OCI-LY1 (cell line): Measurements from ENCODE around the gene NOG.

ENCODE experiments used
- H2AFZ ChIP-seq: fragments of 200-600 bp; sonication (generic), shearing (Covaris generic); 2 replicates; pipeline ENCODE4 v1.6.0; 2014; ENCODE audit warnings: antibody characterized with exemption, mild to moderate bottlenecking, low read length
- H3F3A ChIP-seq: fragments of 200-600 bp; sonication (generic), shearing (Covaris generic); 2 replicates; pipeline ENCODE4 v1.6.0; 2014; ENCODE audit warnings: mild to moderate bottlenecking, antibody characterized with exemption, low read length, moderate library complexity; ENCODE audit not compliant: insufficient read depth
- H3K27ac ChIP-seq: fragments of 200-600 bp; sonication (generic); 2 replicates; pipeline ENCODE4 v1.5.1; 2014; ENCODE audit warnings: low read length, mixed run types, mild to moderate bottlenecking, low read depth; ENCODE audit not compliant: poor library complexity, severe bottlenecking
- H3K27me3 ChIP-seq: fragments of 200-600 bp; sonication (generic); 2 replicates; pipeline ENCODE4 v1.6.0; 2014; ENCODE audit warnings: antibody characterized with exemption, mild to moderate bottlenecking, low read length, moderate library complexity; ENCODE audit not compliant: insufficient read depth
- H3K36me3 ChIP-seq: fragments of 200-600 bp; sonication (generic); 2 replicates; pipeline ENCODE4 v1.6.1; 2014; ENCODE audit warnings: mild to moderate bottlenecking, antibody characterized with exemption, low read length, moderate library complexity, mixed read lengths; ENCODE audit not compliant: insufficient read depth
- H3K4me1 ChIP-seq: fragments of 200-600 bp; sonication (generic); 2 replicates; pipeline ENCODE4 v1.5.1; 2014; ENCODE audit warnings: mild to moderate bottlenecking, low read length, moderate library complexity; ENCODE audit not compliant: insufficient read depth, severe bottlenecking
- H3K4me2 ChIP-seq: fragments of 200-600 bp; sonication (generic), shearing (Covaris generic); 2 replicates; pipeline ENCODE4 v1.6.1; 2014; ENCODE audit warnings: low read length
- H3K4me3 ChIP-seq: fragments of 200-600 bp; sonication (generic); 2 replicates; pipeline ENCODE4 v1.5.1; 2014; ENCODE audit warnings: low read length, low read depth, mild to moderate bottlenecking, mixed read lengths; ENCODE audit not compliant: poor library complexity, severe bottlenecking
- H3K79me2 ChIP-seq: fragments of 200-600 bp; shearing (Covaris generic); 2 replicates; pipeline ENCODE4 v1.6.1; 2016; ENCODE audit warnings: mixed run types, low read length, mixed read lengths; ENCODE audit not compliant: insufficient read depth
- H3K9ac ChIP-seq: fragments of 200-600 bp; sonication (generic), shearing (Covaris generic); 2 replicates; pipeline ENCODE4 v1.6.1; 2014; ENCODE audit warnings: mild to moderate bottlenecking, low read length, mixed read lengths
- H3K9me2 ChIP-seq: fragments of 200-600 bp; sonication (generic), shearing (Covaris generic); 2 replicates; pipeline ENCODE4 v1.6.1; 2014; ENCODE audit warnings: low read depth, mild to moderate bottlenecking, low read length, mixed read lengths
- H3K9me3 ChIP-seq: fragments of 200-600 bp; shearing (Covaris generic); 2 replicates; pipeline ENCODE4 v1.6.1; 2014; ENCODE audit warnings: low read length, mixed read lengths
- H4K20me1 ChIP-seq: fragments of 200-600 bp; sonication (generic), shearing (Covaris generic); 2 replicates; pipeline ENCODE4 v1.6.0; 2016; ENCODE audit warnings: mild to moderate bottlenecking, low read length; ENCODE audit not compliant: insufficient read depth
- CTCF ChIP-seq: fragments of 200-600 bp; sonication (generic), shearing (Covaris generic); IDR thresholded peaks from 2 replicates; pipeline ENCODE4 v1.5.1; 2017; ENCODE audit warnings: mild to moderate bottlenecking, antibody characterized with exemption, low read length, moderate library complexity, mixed read lengths
- EZH2 ChIP-seq: fragments of 200-600 bp; sonication (generic), shearing (Covaris generic); IDR thresholded peaks from 2 replicates; pipeline ENCODE4 v1.8.0; 2017; ENCODE audit warnings: borderline replicate concordance, mixed run types, mild to moderate bottlenecking, antibody characterized with exemption, low read length, moderate library complexity, mixed read lengths

Gene NOG

GRCh38 chr17:56641373-56641772 is 47.9 kb downstream of the NOG start:
- Histone ChIP-seq H3F3A (no peaks in the 10 kb centered on the region), H3K27me3 (no peaks in the 10 kb centered on the region)

GRCh38 chr17:56641894-56642293 is 48.4 kb downstream of the NOG start:
- H3F3A ChIP-seq: no peaks in the 10 kb centered on the region
- no peak overlapping the region for H3K4me2 ChIP-seq
- H3K79me2 ChIP-seq: no peaks in the 10 kb centered on the region
- H2AFZ ChIP-seq: no peak overlapping the region
- no peaks in the 10 kb centered on the region for H3K27me3 ChIP-seq
- TF ChIP-seq CTCF (no peak), EZH2 (no peak)
- H3K9me3 ChIP-seq: no peaks in the 10 kb centered on the region
- H3K27ac ChIP-seq: no peak overlapping the region
- H3K36me3 ChIP-seq: no peaks in the 10 kb centered on the region
- H3K4me3 ChIP-seq: no peak overlapping the region
- no peak overlapping the region for H3K9ac ChIP-seq
- no peaks in the 10 kb centered on the region for H3K4me1 ChIP-seq
- no peaks in the 10 kb centered on the region for H3K9me2 ChIP-seq
- no peaks in the 10 kb centered on the region for H4K20me1 ChIP-seq

More at GRCh38 chr17:56641373-56641772, 47.9 kb downstream of the NOG start:
- Histone ChIP-seq H3K4me3 (no peak overlapping the region), H3K4me1 (no peaks in the 10 kb centered on the region), H3K36me3 (no peaks in the 10 kb centered on the region), H4K20me1 (no peaks in the 10 kb centered on the region), H2AFZ (no peak overlapping the region), H3K9me3 (no peaks in the 10 kb centered on the region), H3K79me2 (no peaks in the 10 kb centered on the region), H3K27ac (no peak overlapping the region), H3K9ac (no peak overlapping the region), H3K4me2 (no peak overlapping the region), H3K9me2 (no peaks in the 10 kb centered on the region)
- no peak for TF ChIP-seq CTCF
- no peak for TF ChIP-seq EZH2

GRCh38 chr17:56642424-56642823 is 48.9 kb downstream of the NOG start:
- H3F3A ChIP-seq: no peaks in the 10 kb centered on the region
- H3K4me1 ChIP-seq: no peaks in the 10 kb centered on the region
- no peak overlapping the region for H3K9ac ChIP-seq
- no peaks in the 10 kb centered on the region for H3K9me2 ChIP-seq
- TF ChIP-seq CTCF (no peak), EZH2 (no peak)
- H3K36me3 ChIP-seq: no peaks in the 10 kb centered on the region
- no peak overlapping the region for H3K4me2 ChIP-seq
- H2AFZ ChIP-seq: no peak overlapping the region
- H3K27ac ChIP-seq: no peak overlapping the region
- H3K4me3 ChIP-seq: no peak overlapping the region
- H3K9me3 ChIP-seq: no peaks in the 10 kb centered on the region
- no peaks in the 10 kb centered on the region for H3K79me2 ChIP-seq
- H4K20me1 ChIP-seq: no peaks in the 10 kb centered on the region
- H3K27me3 ChIP-seq: no peaks in the 10 kb centered on the region
